CD4-positive, alpha-beta T cell (primary cell): ENCODE data around the gene P2RX5. TPM values are rescaled to one million over a fixed set of nuclear protein-coding genes. Genes with fewer than 3 reads are reported as not detected.

Experiments
- ATAC-seq: fragments of 200-7000 bp; cut with Tn5 transposase; one replicate; pipeline ENCODE4 v1.10.0; 2022; ENCODE audit warnings: mild to moderate bottlenecking; ENCODE audit not compliant: poor library complexity
- CTCF ChIA-PET: fragments of 350-600 bp; sonication (Branson Sonifier 250); formaldehyde crosslinking; loops from one replicate; lab custom pipeline; 2021; ENCODE audit warnings: antibody characterized with exemption, inconsistent platforms; lab: Charles Lee
- POLR2A ChIA-PET: fragments of 350-600 bp; sonication (Branson Sonifier 250); formaldehyde crosslinking; loops from one replicate; lab custom pipeline; 2021; ENCODE audit warnings: antibody characterized with exemption, inconsistent platforms; lab: Charles Lee
- DNase-seq, 14 experiments: peaks; one replicate each; pipeline ENCODE4 v3.0.0-alpha.2; 2013 to 2020; ENCODE audit warnings: mixed read lengths in 2 of 14
- H3K27ac ChIP-seq, 2 donors: one replicate each; pipeline versions ENCODE4 v1.5.1 to v1.7.0; 2013; ENCODE audit warnings: low read length in 2 of 2, low read depth in 1 of 2, mild to moderate bottlenecking in 1 of 2
- H3K27me3 ChIP-seq, 2 experiments: 1 replicate in 1 of 2; 2 replicates in 1 of 2; pipeline versions ENCODE4 v1.6.1 to v1.7.0; 2013; ENCODE audit warnings: low read length in 2 of 2, control low read depth in 1 of 2, mild to moderate bottlenecking in 1 of 2, moderate library complexity in 1 of 2; ENCODE audit not compliant: insufficient read depth in 2 of 2, control insufficient read depth in 1 of 2
- H3K36me3 ChIP-seq: one replicate; pipeline ENCODE4 v1.6.1; 2013; ENCODE audit warnings: low read length, control low read depth; ENCODE audit not compliant: insufficient read depth
- H3K4me1 ChIP-seq: one replicate; pipeline ENCODE4 v1.6.1; 2013; ENCODE audit warnings: low read length, control low read depth; ENCODE audit not compliant: insufficient read depth
- H3K4me3 ChIP-seq: one replicate; pipeline ENCODE4 v1.5.1; 2013; ENCODE audit warnings: mild to moderate bottlenecking, low read length, moderate library complexity
- H3K9me3 ChIP-seq, 2 experiments: 1 replicate in 1 of 2; 2 replicates in 1 of 2; pipeline versions ENCODE4 v1.6.1 to v1.7.0; 2013; ENCODE audit warnings: low read length in 2 of 2, mild to moderate bottlenecking in 2 of 2, control low read depth in 1 of 2, moderate library complexity in 1 of 2; ENCODE audit not compliant: control insufficient read depth in 1 of 2, insufficient read depth in 1 of 2
- H3K27ac Mint-ChIP-seq: one replicate; pipeline ENCODE4 v1.8.0; 2020; ENCODE audit warnings: mixed read lengths
- H3K27me3 Mint-ChIP-seq: one replicate; pipeline ENCODE4 v1.8.0; 2021; ENCODE audit warnings: mixed read lengths
- H3K36me3 Mint-ChIP-seq: one replicate; pipeline ENCODE4 v1.8.0; 2021; ENCODE audit warnings: low read depth, mixed read lengths
- H3K4me1 Mint-ChIP-seq: one replicate; pipeline ENCODE4 v1.8.0; 2021; ENCODE audit warnings: low read depth, mixed read lengths
- H3K4me3 Mint-ChIP-seq: one replicate; pipeline ENCODE4 v1.8.0; 2020; ENCODE audit warnings: mild to moderate bottlenecking, mixed read lengths
- H3K9me3 Mint-ChIP-seq: one replicate; pipeline ENCODE4 v1.8.0; 2020; ENCODE audit warnings: mixed read lengths
- intact Hi-C, 2 experiments: fragments of 100-400 bp; cut with DNase I in 1 of 2; cut with micrococcal nuclease in 1 of 2; formaldehyde crosslinking; loops; one replicate each; pipeline versions ENCODE4 v1.15.1 to v1.9.0; 2023 to 2025; cut with DNase I, micrococcal nuclease
- total RNA-seq, 174 experiments: library from RNA in 2 of 174; stranded (reverse) in 2 of 174; gene quantifications; one replicate each; pipeline ENCODE4 v1.2.3 and lab custom pipeline; 2021 to 2026
- TF ChIP-seq, protein P1 (sequence below): fragments of 200-600 bp; IDR thresholded peaks from one replicate; pipeline ENCODE4 v1.8.0; 2022; ENCODE audit warnings: antibody characterized with exemption, mild to moderate bottlenecking

P2RX5 gene
- total RNA-seq, 2 experiments from 2014 or later = 14.3 to 16.0 TPM

DNA sequence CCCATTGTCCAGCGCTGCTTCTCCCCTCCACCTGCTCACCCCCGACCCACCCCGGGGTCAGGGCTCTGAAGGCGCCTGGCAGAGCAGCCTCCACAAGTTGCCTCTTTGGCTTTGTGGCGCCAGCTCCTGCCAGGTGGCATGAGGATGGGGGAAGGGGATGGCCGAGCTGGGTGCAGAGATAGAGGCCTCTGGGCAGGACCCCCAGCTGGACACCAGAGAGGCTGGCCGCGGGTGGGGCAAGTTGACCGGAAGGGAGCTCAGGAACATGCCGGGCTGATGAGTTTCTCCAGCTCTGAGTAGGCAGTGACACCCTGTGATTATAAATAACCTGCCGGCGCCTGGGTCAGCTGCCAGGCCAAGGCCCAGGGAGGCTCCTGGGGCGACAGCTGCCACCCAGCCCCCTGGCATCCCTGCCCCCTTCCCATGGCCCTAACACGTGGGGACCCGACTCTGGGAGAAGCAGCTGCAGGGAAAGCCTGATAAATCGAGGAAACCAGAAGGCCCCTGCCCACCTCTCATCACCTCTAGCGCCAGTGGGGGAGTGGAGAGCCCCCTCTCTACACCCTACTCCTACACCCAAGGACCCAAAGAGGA, 729 bp downstream of the P2RX5 start:
- Histone ChIP-seq H3K27me3 (no peaks in the 10 kb centered on the region), H3K9me3 (no peaks in the 10 kb centered on the region), H3K4me3 (peak overlapping the region; percentile 86), H3K36me3 (peaks cover 2% of the 10 kb centered on the region), H3K4me1 (peaks cover 31% of the 10 kb centered on the region), H3K27ac (peak overlapping the region in 1 of 2 donors; percentile 25)
- Mint-ChIP-seq H3K27me3 (no peaks in the 10 kb centered on the region), H3K9me3 (no peaks in the 10 kb centered on the region), H3K27ac (peak overlapping the region; percentile 72), H3K4me3 (peak overlapping the region; percentile 89), H3K36me3 (peaks cover 8% of the 10 kb centered on the region), H3K4me1 (peaks cover 36% of the 10 kb centered on the region)
- CTCF ChIA-PET = interaction anchor here (1.2 to 1.7 kb wide), 3 partner anchors 12 to 43 kb away, joined by 3 to 7 read pairs (median 5); partner anchors contain the start of gene HASPIN
- TF ChIP-seq, protein P1, sequence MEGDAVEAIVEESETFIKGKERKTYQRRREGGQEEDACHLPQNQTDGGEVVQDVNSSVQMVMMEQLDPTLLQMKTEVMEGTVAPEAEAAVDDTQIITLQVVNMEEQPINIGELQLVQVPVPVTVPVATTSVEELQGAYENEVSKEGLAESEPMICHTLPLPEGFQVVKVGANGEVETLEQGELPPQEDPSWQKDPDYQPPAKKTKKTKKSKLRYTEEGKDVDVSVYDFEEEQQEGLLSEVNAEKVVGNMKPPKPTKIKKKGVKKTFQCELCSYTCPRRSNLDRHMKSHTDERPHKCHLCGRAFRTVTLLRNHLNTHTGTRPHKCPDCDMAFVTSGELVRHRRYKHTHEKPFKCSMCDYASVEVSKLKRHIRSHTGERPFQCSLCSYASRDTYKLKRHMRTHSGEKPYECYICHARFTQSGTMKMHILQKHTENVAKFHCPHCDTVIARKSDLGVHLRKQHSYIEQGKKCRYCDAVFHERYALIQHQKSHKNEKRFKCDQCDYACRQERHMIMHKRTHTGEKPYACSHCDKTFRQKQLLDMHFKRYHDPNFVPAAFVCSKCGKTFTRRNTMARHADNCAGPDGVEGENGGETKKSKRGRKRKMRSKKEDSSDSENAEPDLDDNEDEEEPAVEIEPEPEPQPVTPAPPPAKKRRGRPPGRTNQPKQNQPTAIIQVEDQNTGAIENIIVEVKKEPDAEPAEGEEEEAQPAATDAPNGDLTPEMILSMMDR = no peak
- ATAC-seq (peak; percentile 18), DNase-seq (no peak)
- intact Hi-C loops = no loop called here
- POLR2A ChIA-PET = interaction anchor here (0.7 to 2.4 kb wide), 10 partner anchors 11 to 270 kb away, joined by 3 to 20 read pairs (median 6); partner anchors contain the start of genes CTNS, HASPIN and SHPK

DNA sequence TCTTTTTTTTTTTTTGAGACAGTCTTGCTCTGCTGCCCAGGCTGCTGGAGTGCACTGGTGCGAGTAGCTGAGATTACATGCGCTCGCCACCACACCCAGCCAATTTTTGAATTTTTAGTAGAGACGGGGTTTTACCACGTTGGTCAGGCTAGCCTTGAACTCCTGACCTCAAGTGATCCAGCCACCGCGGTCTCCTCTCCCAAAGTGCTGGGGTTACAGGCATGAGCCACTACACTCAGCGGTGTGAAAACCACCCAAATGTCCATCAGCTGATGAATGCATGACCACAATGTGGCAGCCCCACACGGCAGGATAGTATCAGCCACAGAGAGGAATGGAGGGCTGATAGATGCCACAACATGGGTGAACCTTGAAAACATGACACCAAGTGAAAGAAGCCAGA, 2.1 kb downstream of the P2RX5 start:
- ChIA-PET CTCF (interaction anchor here (0.8 kb wide), 1 partner anchor 29 kb away, joined by 4 read pairs; no protein-coding TSS in a partner anchor), POLR2A (interaction anchor here (2.0 kb wide), 1 partner anchor 13 kb away, joined by 5 read pairs; no protein-coding TSS in a partner anchor)
- no peak for ATAC-seq
- H3K4me3 Mint-ChIP-seq = peak overlapping the region; percentile 94
- intact Hi-C loops = no loop called here
- TF ChIP-seq, protein P1 = no peak
- H3K27ac Mint-ChIP-seq = peak overlapping the region; percentile 80
- no peak overlapping the region for H3K27ac ChIP-seq
- H3K27me3 Mint-ChIP-seq = no peaks in the 10 kb centered on the region
- peaks cover 31% of the 10 kb centered on the region for H3K4me1 ChIP-seq
- no peaks in the 10 kb centered on the region for H3K9me3 ChIP-seq
- peak in 2 of 14 experiments; percentile 43 to 58 for DNase-seq
- H3K4me1 Mint-ChIP-seq = peaks cover 36% of the 10 kb centered on the region
- peaks cover 12% of the 10 kb centered on the region for H3K36me3 ChIP-seq
- H3K4me3 ChIP-seq = no peak overlapping the region
- H3K9me3 Mint-ChIP-seq = no peaks in the 10 kb centered on the region
- H3K36me3 Mint-ChIP-seq = peaks cover 11% of the 10 kb centered on the region
- H3K27me3 ChIP-seq = no peaks in the 10 kb centered on the region

DNA sequence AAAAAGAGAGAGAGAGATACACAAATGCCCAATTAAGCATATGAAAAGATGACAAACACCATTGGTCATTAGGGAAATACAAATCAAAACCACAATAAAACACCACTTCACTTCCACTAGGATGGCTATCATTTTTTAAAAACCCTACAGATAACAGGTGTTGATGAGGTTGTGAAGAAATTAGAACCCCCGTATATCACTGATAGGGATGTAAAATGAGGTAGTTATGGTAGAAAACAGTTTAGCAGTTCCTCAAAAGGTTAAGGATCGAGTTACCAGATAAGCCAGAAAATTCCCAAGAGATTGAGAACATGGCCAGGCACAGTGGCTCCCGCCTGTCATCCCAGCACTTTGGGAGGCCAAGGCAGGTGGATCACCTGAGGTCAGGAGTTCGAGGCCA, 2.8 kb downstream of the P2RX5 start:
- Mint-ChIP-seq H3K36me3 (peaks cover 16% of the 10 kb centered on the region), H3K27me3 (no peaks in the 10 kb centered on the region), H3K4me3 (peak overlapping the region; percentile 65), H3K9me3 (no peaks in the 10 kb centered on the region), H3K4me1 (peaks cover 32% of the 10 kb centered on the region), H3K27ac (peak overlapping the region; percentile 56)
- intact Hi-C loops = no loop called here
- ChIA-PET POLR2A (interaction anchor here (0.6 to 0.7 kb wide), 2 partner anchors 42 to 1487 kb away, joined by 3 read pairs; no protein-coding TSS in a partner anchor), CTCF (no interaction called here)
- H3K27me3 ChIP-seq = no peaks in the 10 kb centered on the region
- no peak for DNase-seq
- peaks cover 31% of the 10 kb centered on the region for H3K4me1 ChIP-seq
- peaks cover 12% of the 10 kb centered on the region for H3K36me3 ChIP-seq
- no peaks in the 10 kb centered on the region for H3K9me3 ChIP-seq
- H3K4me3 ChIP-seq = no peak overlapping the region
- ATAC-seq = no peak
- TF ChIP-seq, protein P1 = no peak
- H3K27ac ChIP-seq = no peak overlapping the region
